ENCODE results near the gene WASF3.

- TF ChIP-seq CTCF (IDR thresholded peaks at IDR 0.05), result no peak
- TF ChIP-seq POLR2A (IDR thresholded peaks at IDR 0.05), result no peak
These were observed 10.8 kb downstream of the WASF3 start for GRCh38 chr13:26568132-26568815.
